SU-DHL-6 (cell line): ENCODE measurements around the gene DMBX1.
A peak's percentile ranks its signal among the peaks of the same experiment; 100 is the strongest.

Experiments used
- CTCF ChIP-seq: fragments of 200-600 bp; sonication (generic); IDR thresholded peaks from one replicate; pipeline ENCODE4 v1.5.1; 2017; ENCODE audit warnings: antibody characterized with exemption, mild to moderate bottlenecking, low read length, moderate library complexity; ENCODE audit not compliant: insufficient read depth, poor library complexity, severe bottlenecking
- EZH2phosphoT487 ChIP-seq: fragments of 200-600 bp; sonication (generic), shearing (Covaris generic); conservative IDR thresholded peaks from 2 replicates; pipeline ENCODE4 v1.6.1; 2018; ENCODE audit warnings: mild to moderate bottlenecking, antibody characterized with exemption, low read length, moderate library complexity, mixed read lengths

GRCh38 chr1:46527474-46528296, 38.0 kb downstream of the DMBX1 start:
- TF ChIP-seq CTCF, result peak; percentile 87
- no peak for TF ChIP-seq EZH2phosphoT487
